NCI-H510A (cell line): ENCODE data around the gene ARHGAP32.
"Not testable (repeated sequence)": the region's sequence is repeated elsewhere in the genome, so short reads cannot be mapped to it uniquely, and the experiment has no call there.

Experiments used
- DNase-seq: peaks from one replicate; lab custom pipeline; 2025; lab: John Stamatoyannopoulos, UW

Gene ARHGAP32

DNA sequence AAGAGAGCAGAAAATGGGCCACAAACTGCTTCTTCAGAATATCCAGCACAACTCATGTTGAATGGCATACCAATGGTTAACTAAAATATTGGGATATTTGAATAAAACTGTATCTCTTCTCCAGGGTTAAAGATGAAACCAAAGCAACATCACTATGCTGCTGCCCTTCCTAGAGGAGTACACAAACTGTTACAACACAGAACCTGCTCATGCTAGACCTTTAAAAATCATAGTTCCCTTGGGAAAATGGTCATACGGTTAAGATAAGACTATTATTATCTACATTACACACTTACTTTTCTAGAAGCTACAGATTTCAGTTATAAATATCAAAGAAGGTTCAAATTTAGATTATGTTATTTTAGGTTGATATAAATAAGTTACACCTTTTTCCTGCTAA lies 170.8 kb downstream of the ARHGAP32 start:
- DNase-seq = no peak

DNA sequence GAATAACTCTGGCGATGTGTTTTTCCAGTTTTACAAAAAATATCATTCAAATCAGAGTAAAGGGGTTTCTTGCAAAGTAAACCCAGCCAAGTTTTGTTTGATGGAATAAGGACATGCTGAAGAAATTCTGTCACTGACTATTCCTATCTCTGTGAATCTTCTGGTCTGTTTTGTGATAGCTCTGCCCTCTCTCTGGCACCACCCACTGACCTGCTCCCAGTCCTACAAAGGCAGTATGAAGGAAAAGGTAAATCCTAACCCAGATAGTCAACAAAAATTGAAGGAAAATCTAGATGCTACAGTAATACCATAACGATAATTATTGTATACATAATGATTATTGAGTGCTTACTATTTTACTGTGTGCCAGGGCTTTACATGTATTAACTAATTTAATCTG lies 173.1 kb downstream of the ARHGAP32 start:
- no peak for DNase-seq

DNA sequence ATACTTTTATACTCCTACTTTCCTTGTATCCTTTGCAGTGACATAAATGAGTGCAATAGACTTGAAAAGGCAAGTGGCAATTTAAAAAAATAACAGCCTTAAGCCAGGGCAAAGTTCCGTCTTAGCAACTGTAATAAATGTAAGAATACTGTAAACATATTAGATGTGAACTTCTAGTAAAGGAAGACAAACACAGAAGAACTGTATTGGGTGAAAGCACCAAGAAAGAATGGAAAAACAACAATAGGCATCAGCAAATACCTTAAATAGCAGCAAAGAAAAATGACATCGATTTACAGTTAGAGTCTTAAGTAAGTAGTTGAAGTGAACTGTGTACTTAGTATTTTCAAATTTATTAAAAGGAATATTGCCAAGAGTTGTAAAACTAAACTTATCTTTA lies 174.0 kb downstream of the ARHGAP32 start:
- no peak for DNase-seq

DNA sequence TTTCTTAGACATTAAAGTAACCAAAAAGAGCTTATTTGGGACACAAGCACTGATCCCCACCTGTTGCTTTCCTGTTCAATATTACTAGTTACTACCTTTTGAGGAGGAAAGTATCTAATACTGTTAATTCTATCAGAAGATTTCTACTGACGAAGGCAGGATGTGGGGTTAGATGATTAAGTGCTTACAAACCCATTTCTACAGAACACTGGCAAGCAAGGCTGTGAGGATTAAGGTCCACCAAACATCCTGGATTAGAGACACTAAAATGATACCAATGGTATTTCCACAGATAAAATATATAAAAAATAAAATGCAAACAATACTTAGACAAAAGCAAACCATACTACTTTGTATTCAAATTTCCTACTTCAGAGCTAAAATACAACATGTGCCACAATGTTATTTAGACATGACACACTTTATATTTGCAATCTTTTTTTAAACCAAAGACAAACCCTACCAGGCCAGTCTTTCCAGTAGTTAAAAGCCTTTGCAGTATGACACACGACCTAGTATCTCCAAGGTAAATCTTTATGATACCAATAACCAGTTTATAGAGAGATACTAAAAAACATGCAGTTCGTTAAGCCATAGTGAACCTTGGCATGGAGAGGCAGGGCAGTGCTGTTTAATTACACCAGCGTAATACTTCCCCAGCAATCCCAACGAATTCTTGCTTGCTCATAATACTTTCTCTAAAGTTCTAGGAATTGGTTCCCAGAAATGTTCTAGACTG lies 178.2 kb downstream of the ARHGAP32 start:
- DNase-seq = no peak

DNA sequence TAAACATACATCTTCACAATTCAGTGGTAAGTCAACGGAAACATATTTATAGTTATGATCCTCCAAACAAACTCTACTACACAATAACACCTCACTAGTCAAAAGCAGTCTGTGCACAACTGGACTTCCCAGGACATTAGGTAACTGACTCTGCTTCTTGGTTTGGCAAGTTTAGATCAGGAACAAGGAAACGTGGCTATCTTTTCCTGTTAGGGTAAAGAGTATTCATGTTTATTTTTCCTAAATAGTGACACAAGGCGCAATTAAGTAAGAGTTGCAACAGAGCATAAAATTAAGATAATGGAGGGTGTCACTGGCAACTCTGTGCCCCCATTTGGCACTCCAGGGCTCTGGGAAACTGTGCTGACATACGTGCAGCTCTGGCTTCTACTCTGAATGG lies 179.2 kb downstream of the ARHGAP32 start:
- no peak for DNase-seq

DNA sequence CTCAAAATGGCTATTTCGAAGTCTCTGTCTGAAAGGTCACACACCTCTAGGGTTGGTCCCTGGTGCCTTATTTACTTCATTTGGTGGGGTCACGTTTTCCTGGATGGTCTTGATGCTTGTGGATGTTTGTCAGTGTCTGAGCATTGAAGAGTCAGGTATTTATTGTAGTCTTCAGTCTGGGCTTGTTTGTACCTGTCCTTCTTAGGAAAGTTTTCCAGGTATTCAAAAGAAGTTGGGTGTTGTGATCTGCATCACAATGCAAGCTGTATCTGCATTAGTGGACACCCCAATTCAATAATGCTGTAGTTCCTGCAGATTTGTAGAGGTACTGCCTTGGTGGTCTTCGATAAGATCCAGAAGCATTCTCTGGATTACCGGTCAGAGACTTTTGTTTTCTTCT lies 186.0 kb downstream of the ARHGAP32 start:
- no peak for DNase-seq

DNA sequence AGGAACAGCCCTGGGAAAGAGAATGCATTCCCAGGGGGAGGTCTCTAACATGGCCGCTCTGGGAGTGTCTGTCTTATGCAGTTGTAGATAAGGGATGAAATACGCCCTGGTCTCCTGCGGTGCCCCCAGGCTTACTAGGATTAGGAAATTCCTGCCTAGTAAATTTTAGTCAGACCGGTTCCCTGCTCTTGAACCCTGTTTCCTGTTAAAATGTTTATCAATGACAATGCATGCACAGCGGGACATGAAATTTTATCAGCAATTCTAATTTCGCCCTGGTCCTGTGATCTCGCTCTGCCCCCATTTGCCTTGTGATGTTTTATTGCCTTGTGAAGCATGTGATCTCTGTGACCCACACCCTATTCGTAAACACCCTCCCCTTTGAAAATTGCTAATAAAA lies 193.0 kb downstream of the ARHGAP32 start:
- not testable (repeated sequence) for DNase-seq

DNA sequence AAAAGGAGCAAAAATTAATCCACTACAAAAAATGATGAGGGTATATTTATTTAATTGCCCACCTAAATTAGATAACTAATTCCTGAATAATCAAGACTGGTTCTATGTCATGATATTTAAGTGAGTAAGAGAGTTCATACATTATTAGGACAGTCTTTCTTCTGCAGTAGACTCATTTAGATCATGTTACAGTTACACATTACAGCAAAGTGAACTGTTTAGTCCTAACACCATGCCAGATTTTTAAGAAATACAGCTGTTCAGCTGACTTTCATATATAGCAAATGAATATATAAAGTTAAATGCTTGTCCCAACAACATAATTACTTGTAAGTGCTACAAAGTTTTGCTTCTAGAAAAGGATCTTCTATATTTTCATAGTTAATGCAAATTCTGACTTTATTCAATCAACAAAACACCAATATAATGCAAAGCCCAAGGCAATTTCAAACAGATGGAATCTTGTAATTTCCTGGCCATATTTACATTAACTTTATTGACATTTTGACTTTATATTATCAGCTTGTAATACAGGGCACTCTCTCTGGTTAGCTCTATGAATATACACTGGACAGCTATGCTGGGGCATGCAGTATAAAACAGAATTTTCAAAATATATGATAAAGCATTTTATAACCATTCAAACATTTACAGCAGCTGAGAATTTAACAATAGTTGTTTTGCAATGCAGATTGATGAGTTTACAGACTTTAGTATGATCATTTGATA lies 203.7 kb downstream of the ARHGAP32 start:
- DNase-seq = no peak

DNA sequence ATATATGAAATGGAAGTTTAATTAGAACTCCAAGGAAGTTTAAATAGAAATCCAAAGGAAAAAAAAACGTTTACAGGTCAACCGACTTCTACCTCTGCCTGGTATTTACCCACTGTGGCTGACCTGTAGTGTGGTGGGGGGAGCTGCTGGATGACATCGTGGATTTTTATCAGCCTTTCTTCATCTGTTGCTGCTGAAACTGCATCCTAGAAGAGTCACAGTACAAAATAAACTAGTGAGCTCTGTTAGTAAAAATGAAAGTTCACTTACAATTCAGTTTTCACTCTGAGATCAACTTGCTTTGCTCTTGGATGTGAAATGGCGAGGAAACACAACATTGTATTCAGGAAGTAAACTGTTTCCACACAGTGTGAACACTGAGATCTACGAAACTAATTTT lies 206.2 kb downstream of the ARHGAP32 start:
- no peak for DNase-seq

DNA sequence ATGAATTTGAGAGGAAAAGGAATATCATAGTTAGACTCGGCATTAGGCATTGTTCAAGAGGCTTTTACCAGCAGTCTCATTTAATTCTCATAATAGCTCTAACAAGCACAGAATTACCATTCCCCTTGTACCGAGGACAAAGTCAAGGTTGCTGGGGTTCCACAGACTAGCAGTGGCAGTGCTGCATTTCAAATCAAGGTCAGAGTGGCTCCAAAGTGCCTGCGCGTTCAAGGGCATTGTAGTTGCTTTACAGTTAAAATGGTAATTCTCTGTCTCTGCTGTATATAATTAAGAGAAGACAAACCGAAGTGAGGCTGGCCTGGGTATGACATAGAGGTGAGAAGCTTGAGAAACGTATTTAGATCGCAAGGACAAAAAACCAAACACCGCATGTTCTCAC lies 209.1 kb downstream of the ARHGAP32 start:
- no peak for DNase-seq

DNA sequence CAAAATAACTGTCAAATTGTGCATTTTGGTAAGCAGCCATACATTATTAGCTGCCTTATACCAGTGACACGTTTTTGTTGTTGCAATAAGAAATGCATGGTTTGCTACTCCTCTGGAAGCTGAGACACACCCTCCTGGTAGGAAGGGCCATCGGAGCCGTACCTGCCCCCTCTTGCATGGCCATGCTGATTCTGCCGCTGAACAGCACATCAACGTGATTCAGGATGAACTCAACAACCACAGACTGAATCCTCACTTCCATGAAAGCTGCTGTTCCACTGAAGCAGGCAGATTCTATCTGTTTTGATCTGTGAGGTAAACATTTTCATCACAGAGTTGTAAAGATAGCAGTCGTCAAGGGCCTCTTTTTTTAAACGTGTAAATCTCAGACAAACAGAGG lies 210.9 kb downstream of the ARHGAP32 start:
- DNase-seq = no peak

DNA sequence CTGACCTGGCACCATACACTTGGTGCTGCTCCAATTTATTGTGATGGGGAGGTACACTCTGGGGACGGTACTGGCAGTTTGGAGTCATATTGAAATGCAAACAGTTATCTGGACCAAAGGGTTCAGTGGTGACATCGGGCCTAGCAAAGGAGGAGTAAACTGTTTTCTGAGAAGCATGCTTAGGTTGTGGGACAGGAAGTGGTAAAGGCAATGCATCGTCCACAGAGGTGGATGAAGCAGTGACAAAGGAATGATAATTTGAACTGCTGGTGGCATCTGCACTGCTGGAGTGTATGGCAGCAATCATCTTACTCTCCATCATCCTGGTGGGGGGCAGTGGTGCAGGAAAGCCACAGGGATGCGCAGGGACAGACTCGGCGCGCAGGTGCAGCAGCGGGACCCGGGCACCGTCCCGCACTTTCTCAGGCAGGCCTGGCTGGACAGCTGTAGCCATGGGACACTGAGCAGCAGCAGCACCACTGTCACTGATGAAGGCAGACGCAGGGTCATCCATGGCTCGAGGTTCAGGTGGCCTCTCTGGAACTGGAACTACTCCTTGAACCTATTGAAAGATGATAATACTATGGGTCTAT lies 221.4 kb downstream of the ARHGAP32 start:
- no peak for DNase-seq

DNA sequence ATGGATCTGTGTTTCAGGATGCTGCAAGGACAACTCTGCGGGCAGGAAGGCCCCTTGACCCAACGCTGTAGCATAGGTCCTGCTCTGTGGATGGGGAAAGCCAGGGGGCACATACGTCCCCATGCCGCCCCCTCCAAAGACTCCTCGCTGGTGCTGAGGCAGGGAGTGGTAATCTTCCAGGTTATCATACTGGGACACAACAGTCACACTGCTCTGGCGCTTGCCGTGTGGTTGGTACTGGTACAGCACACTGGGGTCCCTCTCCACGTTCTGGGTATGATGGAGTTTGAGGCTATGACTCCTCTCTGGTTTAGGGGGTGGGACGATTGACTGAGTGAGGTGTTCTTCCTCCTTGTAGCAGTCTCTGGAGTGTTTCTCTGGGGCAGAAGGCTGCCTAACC lies 223.2 kb downstream of the ARHGAP32 start:
- DNase-seq = no peak

DNA sequence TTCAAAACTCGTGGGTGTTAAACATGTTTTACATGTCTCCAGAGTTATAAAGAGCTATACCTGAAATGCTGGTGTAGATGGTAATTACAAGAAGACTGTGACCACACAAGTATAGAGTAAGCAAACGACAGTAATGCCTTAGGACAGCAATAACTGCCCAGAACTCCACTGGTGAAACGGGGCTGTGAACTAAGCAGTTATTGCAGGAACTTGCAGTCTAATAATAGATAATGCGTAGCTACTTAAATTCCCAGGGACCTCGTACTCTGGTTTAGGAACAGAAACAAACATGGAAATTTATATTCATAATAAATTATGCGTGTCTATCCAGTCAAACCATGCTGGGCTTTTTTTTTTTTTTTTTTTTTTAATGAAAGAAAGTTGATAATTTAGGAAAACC lies 224.5 kb downstream of the ARHGAP32 start:
- DNase-seq = no peak

DNA sequence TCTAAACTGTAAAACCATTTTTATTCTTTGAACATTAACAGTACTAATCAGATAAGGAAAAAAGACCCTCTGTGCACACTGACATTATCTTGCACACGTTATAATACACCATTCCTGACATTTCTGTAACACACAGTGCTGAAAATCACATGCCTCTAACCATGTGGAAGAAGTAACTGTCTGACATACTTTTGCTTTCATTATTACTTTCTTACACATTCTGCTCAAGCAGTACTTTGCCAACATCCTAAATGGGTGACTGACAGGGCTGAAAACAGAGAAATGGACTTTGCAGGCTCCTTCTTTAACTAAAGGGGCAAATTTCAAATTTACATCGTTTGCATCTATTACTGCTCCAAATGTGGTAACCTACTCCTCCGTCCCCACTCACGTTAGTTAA lies 226.6 kb downstream of the ARHGAP32 start:
- DNase-seq = no peak

DNA sequence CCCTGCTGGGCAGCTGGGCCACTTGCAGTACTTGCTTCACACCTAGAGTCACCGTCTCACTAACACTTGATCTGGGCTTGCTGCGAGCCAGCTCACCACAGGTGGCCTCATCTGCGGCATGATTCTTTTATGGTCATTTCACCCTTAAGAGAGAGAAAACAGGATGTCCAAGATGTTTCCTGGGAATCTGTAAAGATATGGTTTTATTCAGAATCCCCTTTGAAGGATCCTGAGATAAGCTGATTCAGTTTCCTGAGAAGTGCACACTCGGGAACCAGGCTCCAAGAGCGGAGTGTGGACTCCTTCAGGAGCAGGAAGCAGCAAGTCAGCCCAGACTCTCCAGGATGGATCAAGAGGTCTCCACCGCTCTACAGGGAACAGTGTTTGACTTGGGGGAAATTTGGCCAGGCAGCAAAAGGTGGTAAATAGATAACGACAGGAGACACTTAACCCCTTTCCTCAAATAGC lies 227.6 kb downstream of the ARHGAP32 start:
- peak; percentile 48 for DNase-seq

DNA sequence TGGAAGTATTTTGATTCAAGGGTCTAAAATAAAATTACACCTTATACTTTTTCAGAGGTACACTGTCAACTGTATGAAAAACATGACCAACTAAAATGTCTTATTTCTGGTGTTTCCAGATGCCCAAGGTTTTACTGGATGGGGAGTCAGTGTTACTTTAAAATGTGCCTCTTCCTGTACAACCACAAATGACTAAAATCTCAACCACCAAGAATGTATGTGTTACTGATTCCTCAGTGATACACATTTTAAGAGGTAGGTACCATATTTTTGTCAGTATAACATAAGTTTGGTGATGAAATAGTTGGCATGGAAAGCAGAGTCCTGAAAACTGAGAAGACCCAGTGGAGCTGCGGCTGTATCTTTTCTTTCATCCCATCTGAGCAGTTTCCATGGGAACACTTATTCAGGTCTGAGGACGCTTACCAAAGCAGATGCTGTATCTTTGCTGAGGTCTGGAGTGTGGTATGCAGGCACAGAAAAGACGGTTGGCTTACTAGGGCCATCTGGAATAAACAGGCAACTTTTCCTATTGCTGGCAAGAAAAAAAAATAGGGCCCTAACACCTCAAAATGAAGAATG lies 228.3 kb downstream of the ARHGAP32 start:
- no peak for DNase-seq

DNA sequence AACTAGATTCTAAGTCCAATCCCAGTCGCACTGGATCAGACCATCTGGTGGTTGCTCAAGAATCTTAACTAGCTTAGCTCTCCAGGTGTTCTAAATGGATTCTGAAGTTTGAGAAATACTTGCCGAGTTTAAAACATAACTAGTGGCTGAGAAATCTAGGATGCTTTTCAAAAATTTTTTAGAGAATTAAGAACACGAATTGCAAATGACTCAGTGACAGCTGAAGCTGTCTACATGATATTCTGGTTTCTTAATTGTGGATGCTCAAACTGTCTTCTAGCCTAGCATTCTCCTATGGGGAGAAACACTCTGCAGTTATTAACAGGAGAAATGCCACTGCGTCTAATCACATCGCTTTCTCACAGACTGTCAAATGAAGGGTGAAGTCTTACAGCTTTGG lies 229.2 kb downstream of the ARHGAP32 start:
- no peak for DNase-seq

DNA sequence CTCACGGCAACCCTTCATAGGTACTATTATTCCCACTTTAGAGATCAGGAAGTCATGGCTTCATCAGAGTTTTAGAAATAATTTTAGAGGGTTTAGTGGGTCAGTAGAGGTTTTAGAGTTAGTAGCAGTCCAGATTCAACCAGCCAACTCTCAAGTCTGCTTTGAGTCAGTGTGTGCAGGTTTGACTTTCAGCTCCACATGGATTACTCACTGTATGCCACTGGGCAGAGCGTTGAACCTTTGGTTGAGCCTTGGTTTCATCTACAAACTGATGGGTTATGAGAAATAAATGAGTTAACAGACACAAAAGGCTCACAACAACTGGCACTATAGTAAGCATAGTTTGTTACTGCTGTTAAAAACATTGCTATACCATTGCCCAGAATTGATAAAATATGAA lies 230.5 kb downstream of the ARHGAP32 start:
- no peak for DNase-seq

DNA sequence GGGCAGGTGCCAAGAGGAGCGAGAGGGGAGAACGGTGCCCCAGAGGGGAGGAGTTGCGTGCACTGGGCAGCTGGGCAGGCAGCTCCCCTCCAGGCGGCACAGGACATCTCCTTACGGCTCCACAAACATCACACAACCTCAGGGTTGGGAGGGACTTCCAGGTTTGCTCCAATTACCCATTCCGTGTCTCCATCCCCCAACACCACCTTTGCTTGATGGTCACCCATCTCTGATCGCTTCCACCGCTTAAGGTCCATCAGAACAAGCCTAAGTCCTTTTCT lies 235.0 kb downstream of the ARHGAP32 start:
- no peak for DNase-seq

DNA sequence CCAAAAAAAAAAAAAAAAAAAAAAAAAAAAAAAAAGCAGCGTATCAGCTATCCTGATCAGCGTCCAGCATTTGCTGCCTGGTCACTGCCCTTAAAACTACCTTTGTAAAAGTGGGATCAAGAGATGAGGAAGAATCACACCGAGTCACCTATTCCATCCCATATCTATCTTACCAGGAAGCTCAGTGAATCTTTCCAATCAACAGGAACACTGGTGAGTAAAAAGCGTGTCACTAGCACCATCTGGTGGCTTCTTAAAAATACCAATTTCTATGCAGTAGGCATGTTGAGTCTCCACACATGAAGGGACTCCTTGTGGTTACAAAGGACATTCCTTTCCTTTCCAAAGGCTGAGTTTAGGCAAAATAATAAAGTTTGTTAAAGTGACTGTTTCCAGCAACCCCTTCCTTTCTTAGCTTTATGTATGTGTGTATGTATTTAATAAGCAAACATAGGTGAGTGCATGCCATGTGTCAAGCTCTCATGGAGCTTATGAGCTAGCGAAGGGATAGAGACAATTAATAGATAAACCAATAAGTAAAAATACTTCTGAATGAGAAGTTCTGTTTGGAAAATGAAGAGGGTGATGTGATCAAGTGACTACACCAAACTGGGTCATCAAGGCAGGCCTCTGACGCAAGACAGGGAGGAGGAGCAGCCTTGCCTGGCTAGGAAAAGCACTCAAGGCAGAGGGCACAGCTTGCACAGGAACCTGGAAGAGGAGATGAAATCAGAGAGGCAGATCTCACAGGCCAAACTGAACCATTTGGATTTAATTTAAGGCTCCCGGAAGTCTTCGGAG lies 235.5 kb downstream of the ARHGAP32 start:
- DNase-seq = peak; percentile 17

DNA sequence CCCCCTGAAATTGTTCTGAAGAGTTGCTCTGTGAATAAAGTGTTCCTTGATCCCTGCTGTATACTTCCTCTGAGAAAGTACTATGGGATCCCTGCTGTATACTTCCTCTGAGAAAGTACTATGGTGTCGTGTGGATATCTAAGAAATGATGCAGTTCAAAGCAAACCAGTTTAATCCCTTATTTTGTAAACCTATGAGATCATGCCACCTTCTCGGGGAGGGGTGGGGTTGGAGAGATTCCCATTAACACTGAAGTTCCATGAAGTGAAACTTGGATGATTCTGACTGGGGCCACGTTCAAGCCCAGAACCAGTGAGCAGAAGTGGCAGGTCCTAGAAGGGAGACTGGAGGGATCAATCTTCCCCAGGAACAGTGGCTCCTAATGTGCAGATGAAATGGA lies 236.5 kb downstream of the ARHGAP32 start:
- no peak for DNase-seq
